HG02943 (cell line): Measurements from ENCODE around the gene PSD2.

Experiments
- ATAC-seq: cut with Tn5 transposase; IDR thresholded peaks from one replicate; pipeline ENCODE4 v1.9.1; 2021; ENCODE audit warnings: mild to moderate bottlenecking, low read depth, moderate library complexity; ENCODE audit not compliant: unreplicated experiment

PSD2 gene

DNA sequence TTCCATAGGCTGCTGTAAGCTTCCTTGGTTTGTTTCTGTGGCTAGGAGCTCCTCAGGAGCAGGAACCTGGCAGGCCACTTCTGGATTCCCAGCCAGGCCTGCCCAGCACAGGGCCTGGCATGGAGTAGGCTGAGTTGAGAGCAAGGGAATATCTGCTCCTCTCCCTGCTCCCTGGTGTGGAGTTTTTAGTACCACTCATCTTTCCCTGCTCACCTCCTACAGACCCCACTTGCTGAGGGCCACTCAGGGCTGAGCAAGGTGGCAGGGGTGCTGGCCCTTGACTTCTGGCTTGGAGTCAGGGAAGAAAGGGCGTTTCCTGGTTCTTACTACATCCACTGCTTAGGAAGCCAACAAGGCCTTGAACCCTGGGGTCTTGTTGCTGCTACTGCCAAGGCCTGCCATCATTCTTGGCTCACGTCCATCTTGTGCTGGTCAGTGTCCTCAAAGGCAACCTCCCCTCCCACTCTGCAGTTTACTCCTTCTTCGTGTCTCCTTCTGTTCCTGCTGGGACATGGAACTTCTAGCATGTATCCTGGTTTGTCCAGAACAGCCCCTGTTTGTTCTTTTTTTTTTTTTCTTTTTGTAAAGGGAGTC, 54.9 kb downstream of the PSD2 start:
- ATAC-seq: no peak

DNA sequence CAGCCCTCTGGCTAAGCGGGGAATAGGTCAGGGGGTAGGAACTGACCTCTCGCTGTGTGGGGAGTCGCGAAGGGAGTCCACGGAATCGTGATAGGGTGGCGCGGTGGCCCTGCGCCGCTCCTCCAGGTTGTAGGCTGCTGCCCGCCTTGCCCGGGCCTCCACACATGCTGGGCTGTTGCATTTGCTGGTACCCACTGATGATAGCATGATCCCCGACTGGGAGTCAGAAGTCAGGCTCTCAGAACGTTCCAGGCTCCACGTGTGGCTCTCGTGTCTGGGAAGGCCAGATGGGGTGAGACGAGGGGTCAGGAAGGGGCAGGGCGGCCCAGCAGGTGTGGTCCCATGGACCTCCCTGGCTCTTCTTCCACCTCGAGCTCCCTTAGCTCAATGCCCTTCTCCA, 56.0 kb downstream of the PSD2 start:
- ATAC-seq: no peak

DNA sequence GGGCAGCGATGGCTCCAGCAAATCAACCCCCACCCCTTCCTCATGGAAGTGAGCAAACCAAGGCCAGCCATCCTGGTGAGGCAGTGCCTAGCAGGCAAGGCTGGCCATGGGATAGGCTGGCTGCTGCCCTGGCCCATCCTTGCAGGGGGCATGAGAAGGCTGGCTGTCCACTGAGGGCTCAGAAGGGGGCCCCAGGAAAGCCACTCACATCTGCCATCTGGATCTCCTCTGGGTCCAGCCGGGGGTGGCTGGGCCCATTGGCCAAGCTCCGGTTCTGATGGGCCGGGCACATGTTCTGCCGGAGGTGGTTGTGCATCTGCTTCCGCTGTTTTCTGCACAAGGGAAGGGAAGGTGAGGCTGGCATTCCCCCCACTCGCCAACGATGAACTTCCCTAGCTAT, 57.1 kb downstream of the PSD2 start:
- no peak for ATAC-seq

DNA sequence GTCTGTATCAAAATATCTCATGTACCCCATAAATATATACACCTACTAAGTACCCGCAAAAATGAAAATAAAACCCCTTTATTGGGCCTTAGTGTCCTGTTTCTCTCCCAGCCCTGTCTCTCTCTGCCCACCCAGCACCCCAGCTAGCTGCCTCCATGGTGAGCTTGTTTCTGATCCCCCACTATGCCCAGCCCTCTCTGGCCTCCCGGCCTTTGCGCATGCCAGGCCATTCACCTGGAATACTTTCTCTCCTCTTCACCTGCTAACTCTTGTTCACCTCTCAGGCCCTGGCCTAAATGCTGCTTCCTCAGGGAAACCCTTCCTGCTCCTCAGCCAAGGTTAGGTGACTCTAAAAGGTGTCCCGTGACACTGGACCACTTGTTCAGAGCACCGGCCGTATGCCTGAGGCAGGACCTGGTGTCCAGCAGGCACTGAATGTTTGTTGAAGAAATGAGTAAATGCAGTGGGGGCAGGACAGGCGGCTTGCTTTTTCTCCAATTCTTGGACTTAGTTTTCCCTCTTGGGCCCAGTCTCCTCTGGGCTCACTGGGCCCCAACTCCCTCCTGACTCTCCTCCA, 58.5 kb downstream of the PSD2 start:
- ATAC-seq: no peak

DNA sequence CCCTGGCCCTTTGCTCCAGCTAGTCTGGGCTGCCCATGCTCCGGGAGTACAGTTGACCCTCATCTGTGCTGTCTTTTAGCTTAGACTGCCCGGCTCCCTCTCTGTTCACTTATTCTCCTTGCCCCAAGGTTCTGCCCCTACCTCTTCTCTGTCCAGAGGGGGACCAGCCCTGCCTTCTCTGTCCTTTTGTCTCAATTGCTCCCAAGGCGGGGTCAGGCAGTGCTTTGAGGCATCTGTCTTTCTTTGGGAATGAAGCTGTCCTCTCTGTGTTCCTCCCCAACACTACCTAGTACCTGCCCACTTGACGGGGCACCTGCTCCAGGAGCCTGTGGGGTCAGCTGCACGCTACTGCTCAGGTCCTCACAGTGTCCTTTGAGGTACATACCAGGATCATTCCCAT, 59.3 kb downstream of the PSD2 start:
- no peak for ATAC-seq

DNA sequence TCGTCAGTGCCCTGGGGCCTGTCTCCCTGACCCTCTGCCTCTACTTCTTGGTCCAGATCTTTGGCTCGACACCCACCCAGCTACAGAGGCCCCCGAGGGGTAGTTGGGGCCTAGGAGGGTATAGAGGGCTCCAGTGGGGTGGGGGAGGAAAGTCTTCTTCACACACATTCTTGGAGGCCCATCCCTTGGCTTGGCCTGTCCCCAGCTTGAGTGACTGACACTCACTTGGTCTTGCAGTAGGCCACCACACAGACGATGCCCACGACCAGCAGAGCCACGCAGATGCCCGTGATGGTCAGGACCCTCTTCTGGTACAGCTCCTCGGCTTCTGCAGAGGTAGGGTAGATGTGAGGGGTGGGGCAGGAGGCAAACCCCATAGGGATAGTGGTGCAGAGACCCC, 59.8 kb downstream of the PSD2 start:
- ATAC-seq: no peak

DNA sequence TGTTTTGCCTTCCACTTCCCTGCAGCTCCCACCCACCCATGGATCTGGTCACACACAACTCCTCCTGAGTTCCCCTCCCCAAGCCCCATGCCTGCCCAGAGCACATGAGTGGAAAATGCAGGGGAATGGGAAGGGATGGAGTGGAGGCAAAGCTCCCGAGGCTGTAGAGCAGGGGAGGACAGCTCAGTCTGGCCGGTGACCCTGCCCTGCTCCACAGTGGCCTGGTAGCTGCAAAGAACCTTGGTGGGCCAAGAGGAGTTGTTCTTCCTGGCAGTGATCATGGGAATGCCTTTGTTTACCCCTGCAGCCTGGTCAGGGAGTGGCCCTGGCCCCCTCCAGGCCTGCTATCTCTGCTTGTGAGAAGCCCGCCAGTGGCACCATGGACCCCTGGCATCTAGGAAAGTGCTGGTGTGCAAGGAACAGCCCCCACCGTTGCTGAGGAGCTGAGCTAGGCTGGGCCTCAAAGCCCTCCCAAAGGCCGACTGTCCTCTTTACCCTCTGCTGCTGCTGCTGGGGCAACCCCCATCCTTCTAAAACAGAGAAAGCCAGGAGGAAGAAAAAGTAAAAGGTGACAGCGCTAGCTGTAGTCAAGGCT, 60.4 kb downstream of the PSD2 start:
- no peak for ATAC-seq

DNA sequence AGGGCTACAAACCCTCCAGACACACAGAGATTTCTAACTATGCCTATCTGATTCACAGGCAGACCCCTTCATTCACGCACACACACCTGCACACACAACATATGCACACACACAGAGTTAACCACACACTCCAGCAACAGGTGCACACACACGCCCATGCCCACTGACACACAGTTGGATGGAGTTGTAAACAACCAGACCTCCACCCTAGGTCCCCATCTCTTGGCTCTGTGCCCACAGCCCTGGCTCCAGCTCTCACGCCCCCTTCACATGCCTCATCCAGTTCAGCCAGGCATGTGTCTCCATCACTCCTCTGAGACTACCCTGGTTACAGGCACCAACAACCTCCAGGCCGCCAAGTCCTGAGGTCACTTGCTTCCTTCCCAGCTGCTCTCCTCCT, 61.1 kb downstream of the PSD2 start:
- ATAC-seq: no peak

DNA sequence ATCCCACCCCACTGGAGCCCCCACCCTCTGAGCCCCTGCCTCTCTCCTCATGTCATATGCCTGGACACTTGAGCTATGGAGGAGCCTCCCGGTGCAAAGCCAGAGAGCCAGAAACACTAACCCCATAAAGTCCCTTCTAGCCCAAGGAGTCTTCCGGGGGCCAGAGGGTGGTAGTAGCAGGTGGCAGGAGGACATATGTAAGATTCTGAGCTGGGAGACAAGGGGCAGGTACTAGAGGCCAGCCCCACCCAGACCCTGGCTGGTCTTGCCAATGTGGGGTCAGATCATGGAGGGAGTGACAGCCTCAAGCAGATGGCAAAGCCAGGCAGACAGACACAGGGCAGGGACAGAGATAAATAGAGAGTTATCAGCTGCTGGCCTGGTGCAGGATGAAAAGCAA, 63.4 kb downstream of the PSD2 start:
- no peak for ATAC-seq

DNA sequence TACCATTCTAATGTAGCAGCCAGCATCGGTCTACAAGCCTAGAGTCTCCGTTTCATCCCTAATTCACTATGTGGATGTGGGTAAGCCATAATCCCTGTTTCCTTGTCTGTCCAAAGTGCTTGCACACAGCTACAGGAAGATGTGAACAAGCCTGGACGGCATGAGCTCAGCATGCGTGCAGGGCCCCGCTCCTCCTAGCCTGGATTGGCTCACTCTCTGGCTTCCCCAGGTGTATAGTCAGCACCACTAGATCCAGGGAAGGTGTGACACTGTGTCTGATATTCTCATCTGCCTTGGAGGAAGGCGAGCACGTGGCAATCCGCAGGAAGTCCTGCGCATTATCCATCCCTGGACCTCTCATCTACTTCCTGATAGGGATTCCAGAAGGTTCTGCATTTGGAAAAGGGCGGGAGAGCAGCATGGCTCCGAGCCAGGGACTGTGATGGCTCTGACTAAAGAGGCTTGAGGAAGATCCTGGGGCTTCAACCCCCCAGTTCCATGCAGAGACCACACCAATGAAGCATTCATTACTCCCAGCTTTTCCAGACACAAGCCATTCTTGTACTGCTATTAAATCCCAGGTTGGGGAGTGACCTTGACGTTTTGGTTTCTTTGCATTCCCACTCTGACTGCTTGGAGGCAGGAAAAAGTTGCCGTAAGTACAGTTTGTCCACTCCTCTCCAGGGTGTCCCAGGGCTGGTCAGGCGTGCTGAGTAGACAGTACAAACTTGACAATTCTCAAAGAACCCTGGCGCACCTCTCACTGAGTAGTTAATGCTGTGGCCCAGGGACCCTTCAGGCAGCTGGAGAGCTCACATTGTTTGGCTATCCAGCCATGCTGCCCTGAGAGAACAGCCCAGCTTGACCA, 65.6 kb downstream of the PSD2 start:
- ATAC-seq: no peak

DNA sequence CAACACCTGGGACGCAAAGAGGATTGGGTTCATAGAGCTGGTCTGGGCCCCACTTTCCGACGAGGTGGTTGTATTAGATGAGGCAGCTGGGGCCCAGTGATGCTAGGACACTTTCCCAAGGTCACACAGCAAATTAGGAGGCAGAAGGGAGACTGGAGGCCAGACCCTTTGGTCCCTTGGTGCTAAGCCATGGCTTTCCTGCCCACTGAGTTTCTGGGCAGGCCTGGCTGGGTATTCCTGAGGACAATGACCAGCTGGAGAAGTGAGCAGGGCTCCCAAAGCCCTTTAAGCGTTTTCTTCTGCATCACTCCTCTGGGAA, 66.2 kb downstream of the PSD2 start:
- no peak for ATAC-seq

DNA sequence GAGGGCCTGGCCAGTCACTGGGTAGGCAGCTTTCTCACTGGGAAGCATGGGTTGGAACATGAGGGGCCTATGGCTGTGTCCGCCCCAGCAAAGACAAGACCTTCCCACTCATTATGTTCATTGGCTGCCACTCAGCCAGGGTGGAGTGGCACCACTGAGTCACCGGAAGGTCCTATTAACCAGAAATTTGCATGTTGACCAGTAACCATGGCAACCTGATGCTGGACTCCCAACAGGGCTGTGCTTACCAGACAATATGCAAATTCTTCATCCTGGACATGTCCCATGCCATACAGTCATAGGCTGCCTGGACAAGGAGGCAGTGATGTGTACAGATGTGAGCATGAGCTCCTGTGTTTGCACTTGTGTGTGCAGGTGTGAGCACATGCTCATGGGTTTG, 66.7 kb downstream of the PSD2 start:
- ATAC-seq: no peak

DNA sequence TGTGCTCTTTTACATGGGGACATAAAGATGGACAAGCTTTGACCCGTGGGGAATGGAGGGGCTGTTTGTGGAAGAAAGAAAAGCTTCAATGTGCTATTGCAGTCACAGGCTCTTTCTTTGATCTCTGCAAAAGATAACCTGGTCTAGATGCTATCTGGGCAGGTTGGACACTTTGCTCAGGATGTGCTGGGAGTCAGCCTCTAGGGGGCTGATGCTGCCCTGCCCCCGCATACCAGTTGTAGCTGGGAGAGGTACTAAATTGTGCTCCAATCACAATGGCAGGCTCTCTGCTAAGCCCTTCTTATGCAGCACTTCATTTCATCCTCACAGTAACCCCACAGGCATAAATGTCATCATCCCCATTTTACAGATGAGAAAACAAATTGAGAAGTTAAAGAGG, 67.2 kb downstream of the PSD2 start:
- no peak for ATAC-seq

DNA sequence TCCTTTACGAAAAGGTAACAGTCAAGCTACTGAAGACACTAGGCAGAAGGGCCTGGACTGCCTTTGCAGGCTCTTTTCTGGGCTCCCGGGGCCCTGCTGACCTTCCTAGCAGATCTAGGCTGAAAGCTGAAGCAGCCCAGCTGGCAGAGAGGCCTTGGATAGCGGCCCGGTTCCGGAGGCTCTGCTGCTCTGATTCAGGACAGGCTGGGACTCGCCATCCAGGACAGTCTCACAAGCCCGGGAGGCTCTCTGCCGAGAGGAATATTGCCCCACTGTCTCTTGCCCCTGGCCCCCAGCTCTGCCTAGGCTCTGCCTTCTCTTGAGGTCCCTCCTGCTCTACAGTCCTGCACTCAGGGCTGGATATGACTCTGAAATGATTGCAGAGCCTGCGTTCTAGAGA, 67.8 kb downstream of the PSD2 start:
- ATAC-seq: no peak

DNA sequence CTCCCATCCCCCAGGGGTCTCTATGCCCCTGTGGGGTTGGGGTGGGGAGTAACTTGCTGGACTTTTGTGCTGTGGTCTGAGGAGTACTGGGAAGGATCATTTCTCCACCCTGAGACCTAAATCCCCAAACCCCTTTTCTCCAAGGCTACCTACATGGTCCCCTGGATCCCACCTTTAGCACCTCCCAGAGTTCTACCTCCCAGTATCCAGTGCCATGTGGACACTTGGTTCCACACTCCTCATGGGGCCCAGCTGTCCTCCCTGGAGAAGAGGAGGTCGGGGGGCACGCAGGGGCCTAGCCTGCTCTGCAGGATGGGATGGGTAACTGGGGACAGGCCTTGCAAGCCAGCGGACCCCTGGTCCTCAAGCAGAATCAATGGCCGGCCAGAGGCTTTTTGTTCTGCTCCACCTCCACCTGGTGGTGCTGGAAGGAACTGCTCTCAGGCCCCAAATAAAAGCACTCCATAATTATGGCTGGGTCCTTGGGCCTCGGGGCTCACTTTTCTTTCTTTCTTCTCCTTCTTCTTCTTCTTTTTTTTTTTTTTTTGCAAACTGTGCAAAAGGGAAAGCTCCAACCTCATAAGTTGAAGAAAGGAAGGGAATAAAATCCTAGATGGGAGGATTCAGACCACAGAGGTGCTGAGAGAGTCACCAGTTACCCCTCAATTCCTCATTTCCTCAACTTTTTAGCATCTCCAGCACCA, 68.4 kb downstream of the PSD2 start:
- ATAC-seq: no peak

DNA sequence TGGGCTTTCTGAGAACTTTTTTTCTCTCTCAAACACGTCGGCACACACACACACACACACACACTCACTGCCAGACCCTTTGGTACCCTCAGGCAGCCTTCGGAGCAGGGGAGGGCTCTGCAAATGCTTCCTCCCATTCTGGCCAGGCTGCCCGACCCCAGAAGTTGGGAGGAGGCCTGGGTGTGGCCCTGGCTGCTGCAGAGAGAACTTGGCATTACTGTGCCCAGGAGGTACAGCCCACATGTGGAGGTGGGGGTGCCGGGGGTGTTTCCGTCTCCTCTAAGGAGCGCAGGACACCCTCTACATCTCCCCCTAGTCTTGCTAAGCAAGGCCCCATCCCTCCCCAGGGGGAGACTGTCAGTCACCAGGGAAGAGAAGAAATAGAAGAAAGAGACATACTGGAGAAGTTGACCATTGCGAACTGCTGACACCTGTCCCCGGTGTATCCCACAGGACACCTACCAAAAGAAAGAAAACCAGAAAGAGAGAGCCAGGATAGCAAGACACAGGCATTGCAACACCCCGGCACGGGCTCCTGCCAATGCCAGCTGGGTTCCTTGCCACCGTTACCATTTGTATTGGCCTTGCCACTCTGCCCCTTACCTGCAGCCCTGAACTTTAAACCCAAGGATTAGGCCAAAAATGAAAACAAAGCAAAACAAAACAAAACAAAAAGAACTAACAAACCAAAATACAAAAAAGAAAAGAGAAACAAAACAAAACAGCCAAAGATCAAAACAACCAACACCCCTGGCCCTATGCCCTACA, 69.3 kb downstream of the PSD2 start:
- no peak for ATAC-seq

DNA sequence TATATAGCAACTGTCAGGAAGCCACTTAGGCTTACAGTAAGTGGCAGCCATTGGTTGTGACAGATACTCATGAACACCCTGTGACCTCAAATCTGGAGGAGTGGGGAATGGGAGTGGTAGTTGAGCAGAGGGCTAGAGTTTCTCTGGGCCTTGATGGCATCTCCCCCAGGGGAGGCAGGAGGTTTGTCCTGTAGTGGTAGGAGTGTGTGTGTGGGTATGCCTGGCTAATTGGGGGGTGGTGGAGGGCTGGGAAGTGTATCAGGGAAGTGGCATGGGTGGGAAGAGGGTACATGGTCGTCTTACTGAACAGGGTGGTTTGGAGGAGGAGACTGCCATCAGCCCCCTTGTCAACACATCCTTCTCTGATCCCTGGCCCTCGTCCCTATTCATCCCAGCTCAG, 71.5 kb downstream of the PSD2 start:
- no peak for ATAC-seq

DNA sequence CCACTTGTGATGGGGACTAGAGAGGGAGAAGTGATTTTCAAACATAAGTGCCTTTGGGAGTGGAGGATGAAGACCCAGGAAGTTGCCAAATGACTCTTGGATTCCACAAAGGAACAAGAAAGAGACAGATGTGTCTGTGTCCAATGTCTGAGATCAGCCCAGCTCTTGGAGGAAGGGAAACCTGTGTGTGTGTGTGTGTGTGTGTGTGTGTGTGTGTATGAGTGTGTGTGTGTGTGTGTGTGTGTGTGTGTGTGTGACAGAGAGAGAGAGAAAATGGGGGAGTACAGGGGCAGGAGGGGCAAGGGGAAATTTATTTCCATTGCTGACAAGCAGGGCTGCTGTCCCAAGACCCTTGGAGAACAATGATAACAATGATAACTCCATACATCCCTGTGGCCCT, 72.0 kb downstream of the PSD2 start:
- ATAC-seq: no peak

DNA sequence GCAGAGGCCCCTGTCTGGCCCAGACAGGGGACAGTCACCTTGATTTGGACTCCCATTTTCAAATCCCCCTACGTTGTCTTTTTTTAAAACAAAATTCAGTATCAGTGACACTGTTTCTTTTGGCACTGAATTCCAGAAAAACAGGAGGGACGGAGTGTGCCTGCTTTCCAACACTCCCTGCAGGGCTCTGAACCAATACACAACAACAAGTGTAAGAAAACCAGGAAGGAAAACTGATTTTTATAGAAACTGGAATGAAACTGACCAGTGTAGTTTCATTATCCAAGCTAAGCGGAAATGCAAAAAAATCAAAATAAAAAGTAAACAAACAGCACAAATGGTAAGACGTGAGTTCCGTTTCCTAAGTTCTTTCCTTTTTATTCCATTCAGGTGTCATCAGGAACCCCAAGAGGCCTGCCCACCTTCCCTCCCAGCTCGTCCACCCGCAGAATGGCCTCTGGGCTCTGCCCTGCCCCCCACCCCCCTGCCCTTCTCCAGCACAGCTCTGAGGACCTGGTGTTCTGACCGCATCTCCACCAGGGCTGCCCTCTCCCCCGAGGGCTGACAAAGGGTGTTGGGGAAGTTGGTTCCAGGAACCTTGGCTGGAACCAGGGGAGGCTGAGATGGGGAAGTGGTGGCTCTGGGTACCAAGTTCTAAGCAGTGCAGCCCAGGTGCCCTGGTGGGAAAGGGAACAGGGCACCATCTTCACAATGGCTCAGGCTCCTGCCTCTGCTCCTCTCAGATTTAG, 73.6 kb downstream of the PSD2 start:
- no peak for ATAC-seq

DNA sequence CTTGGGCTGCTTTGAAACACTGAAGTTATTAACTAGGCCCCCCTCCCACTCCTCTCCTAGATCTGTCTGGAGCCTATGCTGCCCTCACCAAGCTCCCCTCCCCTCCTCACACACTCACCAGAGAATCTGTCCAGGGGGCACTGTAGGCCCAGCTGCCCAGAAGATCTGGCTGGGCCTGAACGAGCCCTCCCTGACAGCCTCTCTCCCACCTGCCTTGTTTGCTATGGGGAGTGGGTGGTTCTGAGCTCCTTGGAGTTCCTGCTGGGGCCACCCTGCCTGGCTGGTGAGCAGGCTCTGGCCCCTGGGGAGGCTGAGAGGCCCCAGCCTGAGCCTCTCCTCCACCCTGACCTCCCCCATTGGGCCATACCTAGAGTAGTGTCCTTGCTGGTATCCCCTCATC, 75.1 kb downstream of the PSD2 start:
- ATAC-seq: no peak
